GM10266 (cell line): Measurements from ENCODE around the gene AFF3.
"Not testable (repeated sequence)": the region's sequence is repeated elsewhere in the genome, so short reads cannot be mapped to it uniquely, and the experiment has no call there.

Experiments
- DNase-seq: peaks from one replicate; pipeline ENCODE4 v3.0.0; 2012; ENCODE audit errors: extremely low spot score
- TF ChIP-seq, protein P1 (sequence below): IDR thresholded peaks from 2 replicates; pipeline ENCODE4 v1.5.1; 2012; ENCODE audit warnings: mild to moderate bottlenecking, low read depth; ENCODE audit not compliant: control insufficient read depth, insufficient read depth; ENCODE audit errors: missing control alignments

The AFF3 gene

DNA sequence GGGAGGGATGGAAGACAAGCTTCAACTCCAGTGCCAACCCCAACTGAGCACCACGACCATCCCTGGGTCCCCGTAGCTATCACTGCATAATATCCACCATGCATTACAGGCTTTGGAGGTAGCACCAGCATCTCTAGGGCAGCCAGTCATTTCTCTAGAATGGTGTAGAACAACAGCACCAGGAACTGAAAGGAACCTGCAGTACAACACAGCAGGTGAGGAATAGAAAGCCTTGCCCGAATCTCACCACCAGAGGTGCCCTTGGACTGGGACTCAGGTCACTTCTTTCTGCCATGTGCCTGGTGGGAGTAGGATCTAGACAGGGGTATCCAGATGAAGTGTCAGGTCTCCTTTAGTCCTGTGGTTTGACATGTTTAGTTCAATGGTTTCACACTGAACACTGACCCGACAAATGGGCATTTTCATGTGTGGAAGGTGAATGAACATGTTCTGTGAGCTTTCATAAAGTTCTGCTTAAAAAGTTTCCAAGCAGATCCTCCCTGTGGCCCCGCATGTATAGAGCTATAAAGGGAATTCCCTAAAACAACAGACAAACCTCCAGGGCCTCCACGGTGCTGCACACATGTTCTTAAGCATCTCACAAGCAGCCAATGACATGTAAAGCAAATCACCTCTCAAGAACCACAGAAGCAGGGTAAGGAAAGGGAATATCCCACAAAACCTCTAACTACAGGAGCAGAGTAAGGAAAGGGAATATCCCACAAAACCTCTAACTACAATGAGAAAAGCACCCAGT lies 208.3 kb downstream of the AFF3 start:
- DNase-seq: no peak
- TF ChIP-seq, protein P1, sequence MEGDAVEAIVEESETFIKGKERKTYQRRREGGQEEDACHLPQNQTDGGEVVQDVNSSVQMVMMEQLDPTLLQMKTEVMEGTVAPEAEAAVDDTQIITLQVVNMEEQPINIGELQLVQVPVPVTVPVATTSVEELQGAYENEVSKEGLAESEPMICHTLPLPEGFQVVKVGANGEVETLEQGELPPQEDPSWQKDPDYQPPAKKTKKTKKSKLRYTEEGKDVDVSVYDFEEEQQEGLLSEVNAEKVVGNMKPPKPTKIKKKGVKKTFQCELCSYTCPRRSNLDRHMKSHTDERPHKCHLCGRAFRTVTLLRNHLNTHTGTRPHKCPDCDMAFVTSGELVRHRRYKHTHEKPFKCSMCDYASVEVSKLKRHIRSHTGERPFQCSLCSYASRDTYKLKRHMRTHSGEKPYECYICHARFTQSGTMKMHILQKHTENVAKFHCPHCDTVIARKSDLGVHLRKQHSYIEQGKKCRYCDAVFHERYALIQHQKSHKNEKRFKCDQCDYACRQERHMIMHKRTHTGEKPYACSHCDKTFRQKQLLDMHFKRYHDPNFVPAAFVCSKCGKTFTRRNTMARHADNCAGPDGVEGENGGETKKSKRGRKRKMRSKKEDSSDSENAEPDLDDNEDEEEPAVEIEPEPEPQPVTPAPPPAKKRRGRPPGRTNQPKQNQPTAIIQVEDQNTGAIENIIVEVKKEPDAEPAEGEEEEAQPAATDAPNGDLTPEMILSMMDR: no peak

DNA sequence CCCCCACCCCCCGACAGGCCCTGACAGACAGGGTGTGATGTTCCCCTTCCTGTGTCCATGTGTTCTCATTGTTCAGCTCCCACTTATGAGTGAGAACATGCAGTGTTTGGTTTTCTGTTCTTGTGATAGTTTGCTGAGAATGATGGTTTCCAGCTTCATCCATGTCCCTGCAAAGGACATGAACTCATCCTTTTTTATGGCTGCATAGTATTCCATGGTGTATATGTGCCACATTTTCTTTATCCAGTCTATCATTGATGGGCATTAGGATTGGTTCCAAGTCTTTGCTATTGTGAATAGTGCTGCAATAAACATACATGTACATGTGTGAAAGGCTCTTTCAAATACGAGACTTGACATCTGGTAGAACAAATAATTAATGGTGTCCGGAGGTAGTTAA lies 208.9 kb downstream of the AFF3 start:
- not testable (repeated sequence) for DNase-seq

DNA sequence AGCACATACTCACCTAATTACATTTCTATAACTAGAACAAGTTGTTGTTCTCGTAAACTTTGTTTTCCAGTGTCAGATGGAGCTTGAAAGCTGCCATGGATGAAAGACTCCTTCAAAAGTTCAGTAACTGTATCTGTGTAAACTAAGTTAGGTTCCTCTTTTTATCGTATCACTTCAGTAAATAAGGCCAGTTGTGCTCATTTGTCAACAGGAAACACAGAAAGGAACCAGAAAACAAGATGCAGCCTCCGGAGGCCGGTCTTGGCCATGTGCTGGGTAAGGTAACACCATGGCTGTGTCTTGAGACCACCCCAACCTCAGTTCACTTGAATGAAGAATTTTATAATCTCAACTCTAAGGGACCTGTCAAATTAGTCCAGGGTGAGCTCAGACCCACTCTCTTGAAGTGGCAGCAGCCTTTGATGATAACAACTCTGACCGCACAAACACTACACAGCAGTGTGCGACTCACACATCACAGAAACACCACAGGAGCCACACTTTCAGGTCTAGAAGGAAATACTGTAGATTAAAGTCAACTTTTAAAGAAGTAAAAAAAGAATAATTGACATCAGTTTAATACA lies 213.8 kb downstream of the AFF3 start:
- TF ChIP-seq, protein P1: no peak
- no peak for DNase-seq

DNA sequence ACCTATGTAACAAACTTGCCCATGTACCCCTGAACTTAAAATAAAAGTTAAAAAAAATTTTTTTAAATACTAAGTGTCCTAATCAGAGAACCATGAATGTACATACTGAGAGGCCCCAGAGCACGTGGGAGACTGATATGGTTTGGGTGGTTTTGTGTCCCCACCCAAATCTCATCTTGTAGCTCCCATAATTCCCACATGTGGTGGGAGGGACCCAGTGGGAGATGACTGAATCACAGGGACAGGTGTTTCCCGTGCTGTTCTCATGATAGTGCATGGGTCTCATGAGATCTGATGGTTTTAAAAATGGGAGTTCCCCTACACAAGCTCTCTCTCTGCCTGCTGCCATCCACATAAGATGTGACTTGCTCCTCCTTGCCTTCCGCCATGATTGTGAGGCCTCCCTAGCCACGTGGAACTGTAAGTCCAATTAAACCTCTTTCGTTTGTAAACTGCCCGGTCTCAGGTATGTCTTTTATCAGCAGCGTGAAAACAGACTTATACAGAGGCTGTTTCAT lies 214.6 kb downstream of the AFF3 start:
- DNase-seq: not testable (repeated sequence)

DNA sequence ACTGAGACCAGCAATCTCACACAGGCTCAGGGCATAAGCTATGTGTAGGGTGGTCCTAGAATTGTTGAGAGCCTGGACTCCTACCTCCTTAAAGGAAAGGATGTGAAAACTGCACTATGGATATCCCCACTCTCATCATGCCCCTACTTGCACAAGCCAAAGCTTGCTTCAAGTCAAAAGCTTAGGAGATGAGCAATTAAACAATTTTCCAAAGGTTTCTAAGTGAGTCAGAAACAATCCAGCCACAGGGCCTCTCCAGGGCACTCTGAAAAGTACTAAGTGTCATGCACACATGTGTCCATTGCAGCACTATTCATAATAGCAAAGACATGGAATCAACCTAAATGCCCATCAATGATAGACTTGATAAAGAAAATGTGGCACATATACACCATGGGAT lies 215.4 kb downstream of the AFF3 start:
- DNase-seq: no peak
- TF ChIP-seq, protein P1: no peak

DNA sequence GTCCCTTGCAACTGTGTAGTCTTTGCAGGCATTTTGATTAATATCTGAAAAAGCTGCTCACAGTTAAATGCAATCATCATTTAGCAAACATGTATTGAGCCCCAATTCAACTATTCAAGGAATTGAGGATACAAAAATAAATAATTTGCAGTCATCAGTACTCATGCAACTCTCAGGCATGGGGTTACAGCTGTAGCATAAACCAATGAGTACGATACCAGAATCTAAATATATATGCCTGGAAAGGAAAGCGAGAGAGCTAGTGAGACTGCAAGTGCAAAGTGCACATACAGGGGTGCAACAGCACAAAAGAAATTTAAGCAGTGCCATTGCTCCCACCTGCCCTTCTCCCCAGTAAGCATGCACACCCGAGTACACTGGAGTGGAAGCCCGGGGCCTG lies 216.4 kb downstream of the AFF3 start:
- TF ChIP-seq, protein P1: no peak
- DNase-seq: no peak

DNA sequence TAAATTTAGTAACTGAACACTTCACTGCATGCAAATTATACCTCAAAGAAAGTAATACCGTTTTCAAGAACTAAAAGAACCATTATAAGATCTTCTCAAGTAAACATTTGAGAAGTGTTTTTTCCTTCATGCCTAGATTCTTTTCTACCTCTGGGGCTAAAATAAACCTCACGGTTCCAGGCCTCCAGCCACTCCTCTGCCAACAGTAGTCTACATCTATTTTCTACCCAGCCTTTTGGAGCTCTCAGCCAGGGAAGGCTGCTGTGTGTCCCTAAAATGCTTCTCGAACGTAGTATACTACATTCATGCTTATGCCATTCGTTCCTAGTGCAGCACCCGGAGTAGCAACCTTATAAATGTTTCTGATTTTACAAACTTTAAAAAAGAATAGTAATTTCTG lies 219.7 kb downstream of the AFF3 start:
- DNase-seq: no peak
- TF ChIP-seq, protein P1: no peak

DNA sequence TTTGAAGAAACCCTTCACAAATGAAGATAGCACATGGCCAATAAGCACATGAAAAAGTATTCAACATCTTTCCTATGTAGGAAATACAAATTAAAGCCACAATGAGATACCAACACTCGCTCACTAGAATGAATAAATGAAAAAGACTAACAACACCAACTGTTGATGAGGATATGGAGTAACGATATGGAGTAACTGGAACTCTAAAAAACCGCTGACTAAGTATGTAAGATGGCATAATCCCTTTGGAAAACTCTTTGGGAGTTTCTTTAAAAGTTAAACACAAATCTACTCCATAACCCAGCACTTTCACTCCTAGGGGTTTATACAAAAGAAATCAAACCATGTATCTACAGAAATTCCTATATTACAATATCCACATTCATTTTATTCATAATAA lies 220.5 kb downstream of the AFF3 start:
- TF ChIP-seq, protein P1: no peak
- DNase-seq: no peak
